ENCODE measurements around the gene ISG20. TPM values are rescaled to one million over a fixed set of nuclear protein-coding genes. Genes with fewer than 3 reads are reported as not detected.
A peak's percentile ranks its signal among the peaks of the same experiment; 100 is the strongest.

The ISG20 gene
- total and polyA plus RNA-seq, 2 donors (not counting 1 experiment from before 2014, with no cell fraction given), result 190 to 232 TPM

DNA sequence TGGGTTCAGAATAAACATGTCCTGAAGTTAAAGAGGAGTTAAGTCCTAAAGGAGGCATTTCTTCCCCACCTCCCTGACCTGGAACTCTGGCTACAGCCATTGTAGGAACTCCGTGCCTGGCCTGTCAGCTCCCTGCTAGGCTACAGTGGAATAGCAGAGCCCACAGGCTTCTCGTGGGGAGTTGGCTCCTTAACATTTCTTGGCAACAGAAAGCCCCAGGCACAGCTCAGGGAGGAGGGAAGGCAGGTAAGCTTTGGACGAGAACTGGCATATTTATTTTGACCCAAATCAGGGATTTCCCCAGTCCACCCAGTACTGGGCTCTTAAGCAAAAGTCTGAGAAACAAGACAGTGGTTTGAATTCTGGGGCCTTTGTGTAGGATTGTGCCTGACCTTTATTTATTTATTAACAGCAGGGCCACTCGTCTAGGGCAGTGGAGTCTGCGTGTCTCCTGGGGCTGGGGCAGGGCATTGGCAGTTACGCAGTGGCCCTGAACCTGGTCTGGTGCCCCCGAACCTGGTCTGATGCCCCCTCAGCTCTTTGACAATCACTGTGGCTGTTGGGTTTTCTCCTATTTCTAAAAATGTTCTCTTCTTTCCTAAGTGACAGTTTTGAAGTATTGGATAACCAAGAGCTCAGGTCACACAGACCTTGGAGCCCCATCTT is 7.9 kb upstream of the ISG20 start:
- no peaks in the 10 kb centered on the region for H4K20me1 ChIP-seq (ENCODE audit: control insufficient read depth, insufficient read depth, low read length, poor library complexity, severe bottlenecking)
- H3K4me3 Mint-ChIP-seq, result no peak overlapping the region
- peaks cover 77% of the 10 kb centered on the region for H3K79me2 ChIP-seq (ENCODE audit: control insufficient read depth, insufficient read depth, low read length)
- peaks cover 80% of the 10 kb centered on the region for H3K4me1 Mint-ChIP-seq
- H3K27ac Mint-ChIP-seq, result peak overlapping the region; percentile 87
- ATAC-seq (ENCODE audit: low read depth) (no peak), DNase-seq (no peak)
- 88% methylated on average over 6 of the region's 7 CpGs for WGBS (ENCODE audit: insufficient coverage)
- H3K4me3 ChIP-seq (ENCODE audit: control extremely low read depth in 1 of 5, extremely low read depth in 1 of 5, insufficient read depth in 1 of 5, low read depth in 2 of 5, low read length in 4 of 5), result no peak overlapping the region
- POLR2A ChIA-PET, result no interaction called here
- intact Hi-C loops (cut with micrococcal nuclease), result no loop called here
- H3K36me3 ChIP-seq (replicated peaks in 1 of 2; ENCODE audit: control extremely low read depth in 1 of 2, control insufficient read depth in 1 of 2, extremely low read depth in 1 of 2, insufficient read depth in 2 of 2, low read length in 1 of 2), result peaks cover 0 to 59% of the 10 kb centered on the region in 2 experiments
- H3K9ac ChIP-seq (ENCODE audit: low read length), result no peak overlapping the region
- no peaks in the 10 kb centered on the region for H3K9me3 ChIP-seq (ENCODE audit: control extremely low read depth in 1 of 3, control insufficient read depth in 2 of 3, insufficient read depth in 1 of 3, low read length in 2 of 3)
- H3K27me3 ChIP-seq (replicated peaks in 1 of 4; ENCODE audit: control extremely low read depth in 1 of 4, control insufficient read depth in 3 of 4, insufficient read depth in 4 of 4, low read length in 3 of 4), result no peaks in the 10 kb centered on the region
- no peak overlapping the region for H2AFZ ChIP-seq (ENCODE audit: insufficient read depth, low read depth, low read length, poor library complexity, severe bottlenecking)
- H3K27me3 Mint-ChIP-seq, result no peaks in the 10 kb centered on the region
- H3K4me2 ChIP-seq (replicated peaks; ENCODE audit: low read depth, low read length, poor library complexity, severe bottlenecking), result no peak overlapping the region
- H3K27ac ChIP-seq (ENCODE audit: low read length in 2 of 2), result peak overlapping the region; percentile 42 to 51
- no peaks in the 10 kb centered on the region for H3K9me3 Mint-ChIP-seq (ENCODE audit: insufficient read depth)
- TF ChIP-seq, protein P1, sequence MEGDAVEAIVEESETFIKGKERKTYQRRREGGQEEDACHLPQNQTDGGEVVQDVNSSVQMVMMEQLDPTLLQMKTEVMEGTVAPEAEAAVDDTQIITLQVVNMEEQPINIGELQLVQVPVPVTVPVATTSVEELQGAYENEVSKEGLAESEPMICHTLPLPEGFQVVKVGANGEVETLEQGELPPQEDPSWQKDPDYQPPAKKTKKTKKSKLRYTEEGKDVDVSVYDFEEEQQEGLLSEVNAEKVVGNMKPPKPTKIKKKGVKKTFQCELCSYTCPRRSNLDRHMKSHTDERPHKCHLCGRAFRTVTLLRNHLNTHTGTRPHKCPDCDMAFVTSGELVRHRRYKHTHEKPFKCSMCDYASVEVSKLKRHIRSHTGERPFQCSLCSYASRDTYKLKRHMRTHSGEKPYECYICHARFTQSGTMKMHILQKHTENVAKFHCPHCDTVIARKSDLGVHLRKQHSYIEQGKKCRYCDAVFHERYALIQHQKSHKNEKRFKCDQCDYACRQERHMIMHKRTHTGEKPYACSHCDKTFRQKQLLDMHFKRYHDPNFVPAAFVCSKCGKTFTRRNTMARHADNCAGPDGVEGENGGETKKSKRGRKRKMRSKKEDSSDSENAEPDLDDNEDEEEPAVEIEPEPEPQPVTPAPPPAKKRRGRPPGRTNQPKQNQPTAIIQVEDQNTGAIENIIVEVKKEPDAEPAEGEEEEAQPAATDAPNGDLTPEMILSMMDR (IDR thresholded peaks at IDR 0.05), result no peak
- peaks cover 74 to 89% of the 10 kb centered on the region in 2 donors for H3K4me1 ChIP-seq (ENCODE audit: control insufficient read depth in 2 of 2, insufficient read depth in 2 of 2, low read length in 2 of 2)
- CTCF ChIA-PET, result interaction anchor here (1.3 to 5.9 kb wide), 3 partner anchors 7 to 33 kb away, joined by 5 to 56 read pairs (median 18); no protein-coding TSS in a partner anchor

DNA sequence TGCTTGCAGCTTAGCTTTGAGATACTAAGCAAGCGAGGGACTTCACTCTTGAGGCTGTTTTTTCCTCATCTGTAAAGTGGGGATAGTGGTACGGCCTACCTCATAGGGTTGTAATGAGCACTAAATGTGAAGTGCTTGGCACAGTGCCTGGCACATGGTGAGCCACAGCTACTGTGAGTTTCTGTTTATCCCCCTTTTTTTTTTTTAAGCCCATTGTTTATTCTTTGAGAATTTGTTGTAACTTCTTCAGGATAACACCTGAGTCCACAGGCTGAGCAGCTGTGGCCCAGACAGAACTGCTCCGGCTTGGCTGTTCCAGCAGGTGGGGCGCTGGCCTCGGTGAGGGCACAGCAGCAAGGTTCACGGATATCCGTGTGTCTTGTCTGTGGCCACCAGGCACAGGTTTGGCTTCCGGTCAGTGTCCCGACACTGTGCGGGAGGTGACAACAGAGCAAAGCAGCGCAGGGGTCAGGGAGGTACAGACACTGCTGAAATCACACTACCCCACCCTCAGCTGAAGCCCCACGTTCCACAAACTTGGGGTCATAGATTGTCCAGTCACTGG is 7.3 kb upstream of the ISG20 start:
- ChIA-PET POLR2A (interaction anchor here (1.2 to 1.4 kb wide), 2 partner anchors 22 to 25 kb away, joined by 3 to 4 read pairs; no protein-coding TSS in a partner anchor), CTCF (interaction anchor here (1.3 to 5.9 kb wide), 6 partner anchors 7 to 174 kb away, joined by 3 to 56 read pairs (median 5); no protein-coding TSS in a partner anchor)
- Histone ChIP-seq H3K9me3 (ENCODE audit: control extremely low read depth in 1 of 3, control insufficient read depth in 2 of 3, insufficient read depth in 1 of 3, low read length in 2 of 3) (no peaks in the 10 kb centered on the region), H3K79me2 (ENCODE audit: control insufficient read depth, insufficient read depth, low read length) (peaks cover 77% of the 10 kb centered on the region), H3K9ac (ENCODE audit: low read length) (no peak overlapping the region), H4K20me1 (ENCODE audit: control insufficient read depth, insufficient read depth, low read length, poor library complexity, severe bottlenecking) (no peaks in the 10 kb centered on the region), H3K4me2 (replicated peaks; ENCODE audit: low read depth, low read length, poor library complexity, severe bottlenecking) (no peak overlapping the region), H3K4me1 (ENCODE audit: control insufficient read depth in 2 of 2, insufficient read depth in 2 of 2, low read length in 2 of 2) (peaks cover 75 to 89% of the 10 kb centered on the region in 2 donors), H3K4me3 (ENCODE audit: control extremely low read depth in 1 of 5, extremely low read depth in 1 of 5, insufficient read depth in 1 of 5, low read depth in 2 of 5, low read length in 4 of 5) (no peak overlapping the region), H3K27me3 (replicated peaks in 1 of 4; ENCODE audit: control extremely low read depth in 1 of 4, control insufficient read depth in 3 of 4, insufficient read depth in 4 of 4, low read length in 3 of 4) (no peaks in the 10 kb centered on the region), H3K36me3 (replicated peaks in 1 of 2; ENCODE audit: control extremely low read depth in 1 of 2, control insufficient read depth in 1 of 2, extremely low read depth in 1 of 2, insufficient read depth in 2 of 2, low read length in 1 of 2) (peaks cover 0 to 53% of the 10 kb centered on the region in 2 experiments), H2AFZ (ENCODE audit: insufficient read depth, low read depth, low read length, poor library complexity, severe bottlenecking) (no peak overlapping the region), H3K27ac (ENCODE audit: low read length in 2 of 2) (peak overlapping the region in 1 of 2 donors; percentile 41)
- Mint-ChIP-seq H3K27ac (peak overlapping the region; percentile 73), H3K9me3 (ENCODE audit: insufficient read depth) (no peaks in the 10 kb centered on the region), H3K4me3 (no peak overlapping the region), H3K4me1 (peaks cover 84% of the 10 kb centered on the region), H3K27me3 (no peaks in the 10 kb centered on the region)
- ATAC-seq (ENCODE audit: low read depth) (no peak), DNase-seq (no peak)
- TF ChIP-seq, protein P1 (IDR thresholded peaks at IDR 0.05), result no peak
- no peak for TF ChIP-seq EZH2 (IDR thresholded peaks at IDR 0.05; ENCODE audit: borderline replicate concordance, insufficient read depth, low read depth, low read length, poor library complexity, severe bottlenecking)
- intact Hi-C loops (cut with micrococcal nuclease), result no loop called here
- WGBS (ENCODE audit: insufficient coverage), result 93% methylated on average over 12 of the region's 12 CpGs

Measured in B cell (primary cell).